Neuronal stem cell (in vitro differentiated cells): ENCODE results near the gene RNF113A.
"Not testable (repeated sequence)": the region's sequence is repeated elsewhere in the genome, so short reads cannot be mapped to it uniquely, and the experiment has no call there.

Experiments
- DNase-seq: peaks from one replicate; pipeline ENCODE4 v3.0.0-alpha.2; 2013; ENCODE audit warnings: low spot score
- H2AFZ ChIP-seq: one replicate; pipeline ENCODE4 v1.6.1; 2013; ENCODE audit warnings: mild to moderate bottlenecking, low read length, inconsistent platforms
- H2AK5ac ChIP-seq: 2 replicates; pipeline ENCODE4 v1.6.1; 2013; ENCODE audit warnings: low read depth, mild to moderate bottlenecking, inconsistent platforms, low read length, moderate library complexity, mixed read lengths
- H2BK120ac ChIP-seq: 2 replicates; pipeline ENCODE4 v1.6.1; 2013; ENCODE audit warnings: low read depth, mild to moderate bottlenecking, inconsistent platforms, low read length, moderate library complexity, mixed read lengths
- H2BK12ac ChIP-seq: one replicate; pipeline ENCODE4 v1.6.1; 2013; ENCODE audit warnings: low read length, inconsistent platforms
- H2BK15ac ChIP-seq: 2 replicates; pipeline ENCODE4 v1.6.1; 2013; ENCODE audit warnings: mild to moderate bottlenecking, low read length, inconsistent platforms, mixed read lengths
- H2BK5ac ChIP-seq: one replicate; pipeline ENCODE4 v1.6.1; 2013; ENCODE audit warnings: inconsistent platforms, mild to moderate bottlenecking, low read length, moderate library complexity
- H3K14ac ChIP-seq: one replicate; pipeline ENCODE4 v1.6.1; 2013; ENCODE audit warnings: low read length, inconsistent platforms
- H3K18ac ChIP-seq: 2 replicates; pipeline ENCODE4 v1.6.1; 2013; ENCODE audit warnings: low read length, inconsistent platforms
- H3K23ac ChIP-seq: 2 replicates; pipeline ENCODE4 v1.6.1; 2013; ENCODE audit warnings: low read depth, mild to moderate bottlenecking, mixed read lengths, low read length, inconsistent platforms; ENCODE audit not compliant: poor library complexity
- H3K27ac ChIP-seq: replicated peaks from 3 replicates; pipeline ENCODE4 v1.5.1; 2013; ENCODE audit warnings: low read length, inconsistent platforms
- H3K27me3 ChIP-seq, 3 experiments: 2 replicates each; pipeline ENCODE4 v1.6.1; 2013; ENCODE audit warnings: low read length in 3 of 3, mild to moderate bottlenecking in 2 of 3, inconsistent platforms in 1 of 3, low read depth in 1 of 3, mixed read lengths in 1 of 3, moderate library complexity in 1 of 3; ENCODE audit not compliant: control insufficient read depth in 3 of 3, insufficient read depth in 3 of 3
- H3K36me3 ChIP-seq, 2 donors: replicated peaks in 1 of 2; 2 replicates each; pipeline ENCODE4 v1.6.1; 2013; ENCODE audit warnings: low read length in 2 of 2; ENCODE audit not compliant: control insufficient read depth in 2 of 2, insufficient read depth in 2 of 2
- H3K4ac ChIP-seq: 2 replicates; pipeline ENCODE4 v1.6.1; 2013; ENCODE audit warnings: inconsistent platforms, mild to moderate bottlenecking, low read length, moderate library complexity
- H3K4me1 ChIP-seq, 2 donors: 1 replicate in 1 of 2; 2 replicates in 1 of 2; pipeline ENCODE4 v1.6.1; 2013; ENCODE audit warnings: low read length in 2 of 2, low read depth in 1 of 2; ENCODE audit not compliant: control insufficient read depth in 2 of 2, insufficient read depth in 1 of 2
- H3K4me2 ChIP-seq: one replicate; pipeline ENCODE4 v1.6.1; 2013; ENCODE audit warnings: mild to moderate bottlenecking, low read length, inconsistent platforms; ENCODE audit not compliant: insufficient read depth, poor library complexity, severe bottlenecking
- H3K4me3 ChIP-seq, 2 donors: 2 replicates each; pipeline ENCODE4 v1.5.1; 2013; ENCODE audit warnings: low read length in 2 of 2, mild to moderate bottlenecking in 2 of 2, inconsistent platforms in 1 of 2, moderate library complexity in 1 of 2
- H3K79me1 ChIP-seq: one replicate; pipeline ENCODE4 v1.6.1; 2013; ENCODE audit warnings: low read depth, mild to moderate bottlenecking, inconsistent platforms, low read length, moderate library complexity
- H3K9ac ChIP-seq: one replicate; pipeline ENCODE4 v1.6.1; 2013; ENCODE audit warnings: mild to moderate bottlenecking, low read depth, low read length, inconsistent platforms; ENCODE audit not compliant: poor library complexity
- H3K9me3 ChIP-seq, 2 donors: replicated peaks in 1 of 2; 2 replicates each; pipeline versions ENCODE3 to v1.6.1; 2013; ENCODE audit warnings: low read length in 2 of 2, mild to moderate bottlenecking in 2 of 2, inconsistent platforms in 1 of 2, low read depth in 1 of 2, mixed read lengths in 1 of 2, moderate library complexity in 1 of 2; ENCODE audit not compliant: control insufficient read depth in 2 of 2, insufficient read depth in 1 of 2
- H4K8ac ChIP-seq: one replicate; pipeline ENCODE4 v1.6.1; 2013; ENCODE audit warnings: low read depth, mild to moderate bottlenecking, inconsistent platforms, low read length, moderate library complexity
- H4K91ac ChIP-seq: one replicate; pipeline ENCODE4 v1.6.1; 2013; ENCODE audit warnings: low read length, low read depth, mild to moderate bottlenecking, inconsistent platforms; ENCODE audit not compliant: poor library complexity
- WGBS, 2 donors: extraction: QIAGEN DNeasy Blood & Tissue Kit; methylation state at CpG; one replicate each; pipeline ENCODE4 v1.1.7; 2013; ENCODE audit warnings: missing lambda C conversion rate in 2 of 2, mixed read lengths in 1 of 2; ENCODE audit not compliant: insufficient read length in 2 of 2, insufficient replicate concordance in 1 of 2; ENCODE audit errors: extremely low coverage in 2 of 2; 5-methylcytosine and 5-hydroxymethylcytosine counted together

Gene RNF113A

GRCh38 chrX:119828446-119828845 lies 43.1 kb downstream of the RNF113A start:
- Histone ChIP-seq H2BK15ac (no peak overlapping the region), H3K4ac (no peak overlapping the region), H3K36me3 (peaks cover 3 to 36% of the 10 kb centered on the region in 2 donors), H3K18ac (no peak overlapping the region), H2AFZ (no peak overlapping the region), H3K79me1 (no peaks in the 10 kb centered on the region), H3K4me1 (peaks cover 0 to 2% of the 10 kb centered on the region in 2 donors), H2BK5ac (no peak overlapping the region), H4K91ac (no peak overlapping the region), H3K9me3 (no peaks in the 10 kb centered on the region), H4K8ac (no peak overlapping the region), H3K27me3 (no peaks in the 10 kb centered on the region), H2BK120ac (no peak overlapping the region), H3K27ac (no peak overlapping the region), H3K4me2 (no peak overlapping the region), H3K14ac (no peak overlapping the region), H2AK5ac (no peak overlapping the region), H3K4me3 (no peak overlapping the region), H2BK12ac (no peak overlapping the region), H3K9ac (no peak overlapping the region), H3K23ac (no peak overlapping the region)
- DNase-seq: no peak
- no CpG with 5 or more reads among the region's 5 CpGs for WGBS, 2 donors

- H3K27me3 ChIP-seq: no peaks in the 10 kb centered on the region
- H3K79me1 ChIP-seq: no peaks in the 10 kb centered on the region
- H4K91ac ChIP-seq: no peak overlapping the region
- no peak overlapping the region for H3K18ac ChIP-seq
- no peak overlapping the region for H2BK5ac ChIP-seq
- H4K8ac ChIP-seq: no peak overlapping the region
- H3K27ac ChIP-seq: no peak overlapping the region
- peaks cover 0 to 2% of the 10 kb centered on the region in 2 donors for H3K4me1 ChIP-seq
- H3K9ac ChIP-seq: no peak overlapping the region
- no peak overlapping the region for H3K4me3 ChIP-seq
- H2AK5ac ChIP-seq: no peak overlapping the region
- H2BK12ac ChIP-seq: no peak overlapping the region
- no peaks in the 10 kb centered on the region for H3K9me3 ChIP-seq
- no peak overlapping the region for H2BK120ac ChIP-seq
- no CpG with 5 or more reads among the region's 7 CpGs for WGBS, 2 donors
- no peak for DNase-seq
- H2AFZ ChIP-seq: no peak overlapping the region
- H3K4ac ChIP-seq: no peak overlapping the region
- no peak overlapping the region for H3K23ac ChIP-seq
- no peak overlapping the region for H2BK15ac ChIP-seq
- H3K14ac ChIP-seq: no peak overlapping the region
- H3K4me2 ChIP-seq: no peak overlapping the region
- H3K36me3 ChIP-seq: peaks cover 0 to 16% of the 10 kb centered on the region in 2 donors
These were observed 45.1 kb downstream of the RNF113A start for GRCh38 chrX:119826399-119826959.

DNA sequence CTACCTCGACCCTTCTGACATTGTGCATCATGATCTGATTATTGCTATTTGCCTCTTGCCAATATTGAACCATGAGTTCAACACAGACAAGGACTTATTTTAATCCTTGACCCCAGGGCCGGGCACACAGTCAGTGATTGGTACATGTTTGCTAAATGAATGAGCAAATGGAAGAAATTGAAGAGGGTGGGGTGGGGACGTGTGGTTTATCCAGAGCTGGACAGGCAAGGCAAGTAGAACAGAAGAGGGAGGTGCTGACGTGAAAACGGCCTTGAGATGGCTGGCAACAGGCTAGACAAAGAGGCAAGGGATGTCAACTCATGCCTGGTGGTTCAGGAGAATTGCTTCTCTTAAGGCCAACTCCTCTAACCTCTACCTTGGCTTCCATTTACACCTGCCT lies 47.3 kb downstream of the RNF113A start:
- H3K27me3 ChIP-seq, H3K27ac ChIP-seq, H2BK15ac ChIP-seq, H2BK5ac ChIP-seq, H4K8ac ChIP-seq, H3K23ac ChIP-seq, H4K91ac ChIP-seq, H3K4ac ChIP-seq, H3K4me1 ChIP-seq, H2AFZ ChIP-seq, H3K4me3 ChIP-seq, H3K18ac ChIP-seq, H2BK12ac ChIP-seq, H3K9me3 ChIP-seq, H3K4me2 ChIP-seq, H2BK120ac ChIP-seq, H3K14ac ChIP-seq, H3K79me1 ChIP-seq, DNase-seq, H3K36me3 ChIP-seq, H3K9ac ChIP-seq, H2AK5ac ChIP-seq: not testable (repeated sequence)
- no CpG with 5 or more reads among the region's 5 CpGs for WGBS, 2 donors

- H4K91ac ChIP-seq, H2AFZ ChIP-seq, H3K18ac ChIP-seq, H3K36me3 ChIP-seq, H4K8ac ChIP-seq, H3K4ac ChIP-seq, H3K9ac ChIP-seq, H2BK12ac ChIP-seq, H2BK120ac ChIP-seq, H2AK5ac ChIP-seq, H3K4me2 ChIP-seq, DNase-seq, H3K14ac ChIP-seq, H3K79me1 ChIP-seq, H2BK5ac ChIP-seq, H3K4me3 ChIP-seq, H3K27ac ChIP-seq, H3K9me3 ChIP-seq, H3K4me1 ChIP-seq, H3K27me3 ChIP-seq, H2BK15ac ChIP-seq, H3K23ac ChIP-seq: not testable (repeated sequence)
- no CpG with 5 or more reads among the region's 3 CpGs for WGBS, 2 donors
These were observed 49.8 kb downstream of the RNF113A start for GRCh38 chrX:119821703-119822102.
